HEK293T (cell line): ENCODE measurements around the gene PCDH12.

Experiments used
- CTCF ChIA-PET: fragments of 350-600 bp; formaldehyde crosslinking; extraction: SDS; loops from one replicate; lab custom pipeline; 2021; ENCODE audit warnings: antibody characterized with exemption, inconsistent platforms; lab: Yijun Ruan, JAX
- POLR2A ChIA-PET: fragments of 350-600 bp; formaldehyde crosslinking; extraction: SDS; loops from one replicate; lab custom pipeline; 2020; ENCODE audit warnings: antibody characterized with exemption, inconsistent platforms; lab: Yijun Ruan, JAX
- DNase-seq: peaks from one replicate; pipeline ENCODE4 v3.0.0; 2012; ENCODE audit warnings: mixed read lengths; ENCODE audit errors: extremely low spot score
- ARNT ChIP-seq: fragments of 450-650 bp; IDR thresholded peaks from 2 replicates; pipeline ENCODE4 v1.6.1; 2017; ENCODE audit warnings: mild to moderate bottlenecking
- BHLHE40 ChIP-seq: fragments of 450-650 bp; IDR thresholded peaks from 2 replicates; pipeline ENCODE4 v1.6.1; 2016; ENCODE audit warnings: mild to moderate bottlenecking, moderate library complexity, borderline replicate concordance
- CTBP1 ChIP-seq: fragments of 450-650 bp; IDR thresholded peaks from 2 replicates; pipeline ENCODE4 v1.6.1; 2016; ENCODE audit warnings: borderline replicate concordance
- ELF4 ChIP-seq: fragments of 450-650 bp; IDR thresholded peaks from 2 replicates; pipeline ENCODE4 v1.6.1; 2017; ENCODE audit warnings: antibody characterized with exemption
- FOXA1 ChIP-seq: fragments of 450-650 bp; IDR thresholded peaks from 2 replicates; pipeline ENCODE4 v1.6.1; 2016; ENCODE audit warnings: mild to moderate bottlenecking
- FOXK2 ChIP-seq: fragments of 450-650 bp; IDR thresholded peaks from 2 replicates; pipeline ENCODE4 v1.6.1; 2016; ENCODE audit warnings: mild to moderate bottlenecking
- FOXM1 ChIP-seq: fragments of 450-650 bp; IDR thresholded peaks from 2 replicates; pipeline ENCODE4 v1.6.1; 2017; ENCODE audit warnings: mild to moderate bottlenecking, borderline replicate concordance
- HDGF ChIP-seq: fragments of 450-650 bp; IDR thresholded peaks from 2 replicates; pipeline ENCODE4 v1.6.1; 2017; ENCODE audit warnings: antibody characterized with exemption, borderline replicate concordance
- L3MBTL2 ChIP-seq: fragments of 450-650 bp; conservative IDR thresholded peaks from 2 replicates; pipeline ENCODE4 v1.6.1; 2016; ENCODE audit warnings: mild to moderate bottlenecking
- LEF1 ChIP-seq: fragments of 450-650 bp; IDR thresholded peaks from 2 replicates; pipeline ENCODE4 v1.6.1; 2017; ENCODE audit warnings: mild to moderate bottlenecking, borderline replicate concordance
- NFRKB ChIP-seq: fragments of 450-650 bp; IDR thresholded peaks from 2 replicates; pipeline ENCODE4 v1.6.1; 2016; ENCODE audit warnings: mild to moderate bottlenecking, moderate library complexity
- SP1 ChIP-seq: fragments of 450-650 bp; IDR thresholded peaks from 2 replicates; pipeline ENCODE4 v1.6.1; 2017
- SUZ12 ChIP-seq: fragments of 450-650 bp; IDR thresholded peaks from 2 replicates; pipeline ENCODE4 v1.6.1; 2016; ENCODE audit warnings: mild to moderate bottlenecking
- TARDBP ChIP-seq: fragments of 450-650 bp; IDR thresholded peaks from 2 replicates; pipeline ENCODE4 v1.6.1; 2016
- ZNF384 ChIP-seq: fragments of 450-650 bp; IDR thresholded peaks from 2 replicates; pipeline ENCODE4 v1.6.1; 2016
- TF ChIP-seq, protein P1 (sequence below): fragments of 450-650 bp; IDR thresholded peaks from 2 replicates; pipeline ENCODE4 v1.6.1; 2016

Gene PCDH12

DNA sequence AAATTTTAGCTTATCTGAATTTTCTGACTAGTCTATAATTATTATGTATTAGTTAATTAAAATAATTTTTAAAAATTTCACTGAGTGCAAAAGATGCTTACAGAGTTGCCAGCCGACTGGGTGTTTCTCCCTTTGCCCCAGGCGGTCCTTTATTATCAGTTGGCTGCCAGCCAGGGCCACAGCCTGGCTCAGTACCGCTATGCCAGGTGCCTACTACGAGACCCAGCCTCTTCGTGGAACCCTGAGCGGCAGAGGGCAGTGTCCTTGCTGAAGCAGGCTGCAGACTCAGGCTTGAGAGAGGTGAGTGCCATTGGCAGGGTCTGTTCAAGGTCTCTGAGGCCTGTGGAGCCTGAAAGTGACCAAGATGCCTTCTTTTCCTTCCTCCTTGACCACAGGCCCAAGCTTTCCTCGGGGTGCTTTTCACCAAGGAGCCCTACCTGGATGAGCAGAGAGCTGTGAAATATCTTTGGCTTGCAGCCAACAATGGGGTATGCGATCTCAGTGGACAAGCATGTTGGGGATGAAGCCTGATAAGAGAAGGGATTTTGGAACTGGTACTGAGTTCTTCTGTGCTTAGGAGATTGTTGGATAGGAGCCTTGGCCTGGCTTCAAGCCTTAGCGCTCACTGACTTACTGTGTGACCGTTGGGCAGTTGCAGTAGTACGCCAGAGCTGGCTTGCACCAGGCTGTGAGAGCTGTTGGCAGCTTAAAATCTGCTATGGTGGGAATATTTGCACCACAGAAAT is 23.7 kb downstream of the PCDH12 start:
- no peak for TF ChIP-seq FOXA1
- no peak for TF ChIP-seq LEF1
- no peak for TF ChIP-seq TARDBP
- no peak for TF ChIP-seq ARNT
- TF ChIP-seq HDGF = no peak
- no peak for TF ChIP-seq ZNF384
- TF ChIP-seq CTBP1 = no peak
- no peak for TF ChIP-seq SP1
- TF ChIP-seq BHLHE40 = no peak
- no peak for TF ChIP-seq NFRKB
- TF ChIP-seq SUZ12 = no peak
- no peak for TF ChIP-seq ELF4
- no peak for TF ChIP-seq FOXK2
- TF ChIP-seq FOXM1 = no peak
- TF ChIP-seq L3MBTL2 = no peak
- TF ChIP-seq, protein P1, sequence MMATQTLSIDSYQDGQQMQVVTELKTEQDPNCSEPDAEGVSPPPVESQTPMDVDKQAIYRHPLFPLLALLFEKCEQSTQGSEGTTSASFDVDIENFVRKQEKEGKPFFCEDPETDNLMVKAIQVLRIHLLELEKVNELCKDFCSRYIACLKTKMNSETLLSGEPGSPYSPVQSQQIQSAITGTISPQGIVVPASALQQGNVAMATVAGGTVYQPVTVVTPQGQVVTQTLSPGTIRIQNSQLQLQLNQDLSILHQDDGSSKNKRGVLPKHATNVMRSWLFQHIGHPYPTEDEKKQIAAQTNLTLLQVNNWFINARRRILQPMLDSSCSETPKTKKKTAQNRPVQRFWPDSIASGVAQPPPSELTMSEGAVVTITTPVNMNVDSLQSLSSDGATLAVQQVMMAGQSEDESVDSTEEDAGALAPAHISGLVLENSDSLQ = no peak
- POLR2A ChIA-PET = interaction anchor here (0.6 to 1.0 kb wide), 2 partner anchors 11 to 51 kb away, joined by 3 read pairs; partner anchors contain the start of gene DELE1
- CTCF ChIA-PET = no interaction called here
- no peak for DNase-seq

DNA sequence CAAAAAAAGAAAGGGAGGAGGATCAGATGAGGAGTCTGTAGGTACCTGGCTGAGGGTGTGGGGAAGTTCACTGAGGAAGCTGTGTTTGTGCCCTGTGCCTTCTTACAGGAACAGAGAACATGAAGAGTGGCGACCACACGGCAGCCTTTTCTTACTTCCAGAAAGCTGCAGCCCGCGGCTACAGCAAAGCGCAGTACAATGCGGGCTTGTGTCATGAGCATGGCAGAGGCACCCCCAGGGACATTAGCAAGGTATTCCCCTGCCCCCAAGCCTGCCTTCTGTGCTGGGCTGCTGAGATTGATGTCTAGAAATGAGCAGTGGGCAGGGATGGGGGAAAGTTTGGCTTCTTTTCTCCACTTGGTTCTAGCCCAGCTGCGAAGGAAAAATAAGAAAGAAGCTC is 24.9 kb downstream of the PCDH12 start:
- DNase-seq = no peak
- no peak for TF ChIP-seq HDGF
- no peak for TF ChIP-seq ZNF384
- TF ChIP-seq ARNT = no peak
- no peak for TF ChIP-seq FOXA1
- no peak for TF ChIP-seq ELF4
- TF ChIP-seq SP1 = no peak
- no peak for TF ChIP-seq FOXM1
- POLR2A ChIA-PET = interaction anchor here (0.8 to 1.0 kb wide), 2 partner anchors 9 to 11 kb away, joined by 3 to 4 read pairs; partner anchors contain the start of gene DELE1
- CTCF ChIA-PET = no interaction called here

- CTCF ChIA-PET = interaction anchor here (0.6 kb wide), 1 partner anchor 313 kb away, joined by 3 read pairs; no protein-coding TSS in a partner anchor
- DNase-seq = no peak
- no peak for TF ChIP-seq BHLHE40
- TF ChIP-seq ELF4 = no peak
- TF ChIP-seq, protein P1 = no peak
- no peak for TF ChIP-seq NFRKB
- no peak for TF ChIP-seq L3MBTL2
- TF ChIP-seq FOXM1 = no peak
- TF ChIP-seq FOXK2 = no peak
- no peak for TF ChIP-seq TARDBP
- TF ChIP-seq SP1 = no peak
- TF ChIP-seq FOXA1 = no peak
- no peak for TF ChIP-seq ARNT
- TF ChIP-seq CTBP1 = no peak
- no peak for TF ChIP-seq HDGF
- TF ChIP-seq ZNF384 = no peak
- no peak for TF ChIP-seq SUZ12
- TF ChIP-seq LEF1 = no peak
- POLR2A ChIA-PET = no interaction called here
These were observed 26.3 kb downstream of the PCDH12 start for GRCh38 chr5:141931694-141932093.

DNA sequence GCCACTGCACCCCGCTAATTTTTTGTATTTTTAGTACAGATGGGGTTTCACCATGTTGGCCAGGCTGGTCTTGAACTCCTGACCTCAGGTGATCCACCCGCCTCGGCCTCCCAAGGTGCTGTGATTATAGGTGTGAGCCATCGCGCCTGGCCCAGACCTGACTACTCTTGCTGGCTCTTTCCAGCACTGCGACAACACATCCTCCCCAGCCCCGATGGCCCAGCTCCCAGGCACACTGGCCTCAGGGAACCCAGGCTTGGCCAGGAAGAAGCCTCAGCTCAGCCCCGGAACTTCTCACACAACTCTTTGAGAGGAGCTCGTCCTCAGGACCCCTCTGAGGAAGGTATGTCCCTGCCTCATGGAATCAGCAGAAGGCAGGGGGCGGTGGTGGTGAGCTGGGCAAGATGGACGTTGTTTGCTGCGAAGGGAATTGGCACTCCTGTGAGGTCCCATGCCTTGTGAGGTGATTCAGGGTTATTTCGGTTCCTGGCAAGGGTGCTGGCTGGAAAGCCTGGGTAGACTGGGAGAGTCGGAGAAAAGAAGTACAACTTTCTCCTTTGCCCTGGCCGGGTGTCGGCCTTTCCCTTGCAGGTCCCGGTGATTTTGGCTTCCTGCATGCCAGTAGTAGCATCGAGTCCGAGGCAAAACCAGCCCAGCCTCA is 28.5 kb downstream of the PCDH12 start:
- TF ChIP-seq ZNF384 (no peak), FOXK2 (no peak), ARNT (no peak), SUZ12 (no peak), ELF4 (no peak), LEF1 (no peak), HDGF (no peak), TARDBP (no peak), NFRKB (no peak), SP1 (no peak), BHLHE40 (no peak), FOXM1 (no peak), CTBP1 (no peak)
- TF ChIP-seq, protein P1 = no peak
- POLR2A ChIA-PET = no interaction called here
- DNase-seq = no peak
- CTCF ChIA-PET = no interaction called here

- ChIA-PET POLR2A (no interaction called here), CTCF (no interaction called here)
- DNase-seq = no peak
- TF ChIP-seq HDGF (no peak), FOXK2 (no peak), NFRKB (no peak), L3MBTL2 (no peak), FOXM1 (no peak), ZNF384 (no peak)
These were observed 30.0 kb downstream of the PCDH12 start for GRCh38 chr5:141928051-141928450.

DNA sequence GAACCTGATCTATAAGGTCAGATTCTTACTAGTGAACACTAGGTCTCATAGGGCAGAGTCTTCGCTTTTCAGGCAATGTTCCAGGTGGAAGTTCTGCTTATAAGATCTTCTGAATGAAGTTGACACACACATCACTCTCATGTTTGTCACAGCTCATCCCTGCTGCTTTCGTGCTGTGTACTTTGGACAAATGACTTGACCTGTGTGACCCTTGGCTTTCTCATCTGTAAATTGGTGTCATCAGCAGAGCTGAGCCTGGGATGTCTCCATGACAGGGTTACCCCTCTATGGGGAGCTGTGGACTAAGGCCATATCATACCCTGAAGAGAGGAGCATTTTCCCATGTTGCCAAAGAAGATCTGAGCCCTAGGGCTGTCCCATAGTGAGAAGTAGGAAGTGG is 31.6 kb downstream of the PCDH12 start:
- POLR2A ChIA-PET = no interaction called here
- CTCF ChIA-PET = interaction anchor here (0.7 kb wide), 1 partner anchor 34 kb away, joined by 4 read pairs; no protein-coding TSS in a partner anchor

More for the DNA sequence above, 31.6 kb downstream of the PCDH12 start:
- TF ChIP-seq L3MBTL2 (no peak), ARNT (no peak), FOXA1 (no peak)
- TF ChIP-seq, protein P1 = no peak
- DNase-seq = no peak
